H1 (cell line): Measurements from ENCODE around the gene TARBP2. TPM values are rescaled to one million over a fixed set of nuclear protein-coding genes. Genes with fewer than 3 reads are reported as not detected.

ENCODE experiments used
- CTCF ChIA-PET: fragments of 300-600 bp; sonication (Branson Sonifier 250); formaldehyde crosslinking; loops from one replicate; lab custom pipeline; 2021; ENCODE audit not compliant: partially characterized antibody; lab: Charles Lee
- POLR2A ChIA-PET: fragments of 300-600 bp; sonication (Branson Sonifier 250); formaldehyde crosslinking; loops from one replicate; lab custom pipeline; 2021; ENCODE audit warnings: inconsistent platforms; ENCODE audit not compliant: partially characterized antibody; lab: Charles Lee
- DNase-seq, 2 experiments: peaks; one replicate each; pipeline versions ENCODE4 v3.0.0 to v3.0.0-alpha.2; 2010 to 2022; ENCODE audit warnings: low spot score in 2 of 2, low read depth in 1 of 2, mixed read lengths in 1 of 2
- FAIRE-seq: peaks from 2 replicates; lab custom pipeline; 2011; peaks lifted over from hg19 to GRCh38; lab: Jason Lieb, UNC
- H2AFZ ChIP-seq: 2 replicates; pipeline ENCODE4 v1.8.1; 2012; ENCODE audit warnings: low read length, inconsistent platforms
- H2AK5ac ChIP-seq: 2 replicates; pipeline ENCODE4 v1.6.1; 2013; ENCODE audit warnings: low read depth, low read length
- H2BK120ac ChIP-seq: replicated peaks from 2 replicates; pipeline ENCODE3; 2013; ENCODE audit warnings: low read depth, low read length, inconsistent platforms
- H2BK12ac ChIP-seq: 2 replicates; pipeline ENCODE4 v1.6.1; 2013; ENCODE audit warnings: low read depth, low read length
- H2BK15ac ChIP-seq: 2 replicates; pipeline ENCODE4 v1.6.1; 2013; ENCODE audit warnings: low read length
- H2BK20ac ChIP-seq: 2 replicates; pipeline ENCODE4 v1.6.1; 2013; ENCODE audit warnings: low read length
- H2BK5ac ChIP-seq: 2 replicates; pipeline ENCODE4 v1.6.1; 2013; ENCODE audit warnings: low read depth, low read length
- H3K14ac ChIP-seq: 2 replicates; pipeline ENCODE4 v1.6.1; 2013; ENCODE audit warnings: inconsistent platforms; ENCODE audit not compliant: insufficient read length
- H3K18ac ChIP-seq: 2 replicates; pipeline ENCODE4 v1.6.1; 2013; ENCODE audit warnings: low read length; ENCODE audit errors: extremely low read depth
- H3K23ac ChIP-seq: 2 replicates; pipeline ENCODE4 v1.6.1; 2013; ENCODE audit warnings: inconsistent platforms; ENCODE audit not compliant: insufficient read length
- H3K23me2 ChIP-seq: 2 replicates; pipeline ENCODE4 v1.6.1; 2013; ENCODE audit warnings: low read depth, low read length
- H3K27ac ChIP-seq: 2 replicates; pipeline ENCODE4 v1.6.1; 2011; ENCODE audit warnings: low read depth, low read length, inconsistent platforms
- H3K27me3 ChIP-seq, 4 experiments: replicated peaks in 1 of 4; 1 replicate in 1 of 4; 2 replicates in 3 of 4; pipeline versions ENCODE4 v1.6.1 to v1.8.1; 2011 to 2013; ENCODE audit warnings: low read length in 3 of 4, mild to moderate bottlenecking in 3 of 4, inconsistent platforms in 2 of 4, mixed read lengths in 2 of 4, moderate library complexity in 1 of 4; ENCODE audit not compliant: control insufficient read depth in 3 of 4, insufficient read depth in 3 of 4; ENCODE audit errors: extremely low read depth in 1 of 4
- H3K36me3 ChIP-seq, 4 experiments: 2 replicates each; pipeline versions ENCODE4 v1.6.1 to v1.8.1; 2011 to 2013; ENCODE audit warnings: mild to moderate bottlenecking in 4 of 4, low read length in 3 of 4, moderate library complexity in 2 of 4, control low read depth in 1 of 4, inconsistent platforms in 1 of 4; ENCODE audit not compliant: insufficient read depth in 4 of 4, control insufficient read depth in 2 of 4
- H3K4ac ChIP-seq: replicated peaks from 2 replicates; pipeline ENCODE3; 2013; ENCODE audit warnings: low read length, low read depth, mixed read lengths, inconsistent platforms; ENCODE audit not compliant: insufficient read length
- H3K4me1 ChIP-seq, 4 experiments: replicated peaks in 1 of 4; 1 replicate in 1 of 4; 2 replicates in 3 of 4; pipeline versions ENCODE4 v1.6.1 to v1.8.1; 2011 to 2013; ENCODE audit warnings: low read length in 3 of 4, inconsistent platforms in 2 of 4, mixed read lengths in 1 of 4; ENCODE audit not compliant: insufficient read depth in 4 of 4, control insufficient read depth in 3 of 4
- H3K4me2 ChIP-seq, 2 experiments: 2 replicates each; pipeline versions ENCODE4 v1.6.1 to v1.8.1; 2011 to 2013; ENCODE audit warnings: low read depth in 2 of 2, low read length in 2 of 2, control low read depth in 1 of 2, inconsistent platforms in 1 of 2, mild to moderate bottlenecking in 1 of 2; ENCODE audit not compliant: insufficient read depth in 1 of 2
- H3K4me3 ChIP-seq, 4 experiments: fragments of 200-600, 300-600 bp in 1 of 4; sonication (generic), shearing (Covaris generic), sonication (Bioruptor Twin) in 1 of 4; 2 replicates each; pipeline versions ENCODE4 v1.5.1 to v1.8.1; 2011 to 2016; ENCODE audit warnings: low read length in 4 of 4, low read depth in 3 of 4, control low read depth in 2 of 4, inconsistent platforms in 2 of 4, mild to moderate bottlenecking in 2 of 4, mixed read lengths in 1 of 4, moderate library complexity in 1 of 4; ENCODE audit not compliant: insufficient read depth in 2 of 4; ENCODE audit errors: extremely low read depth in 1 of 4
- H3K56ac ChIP-seq: replicated peaks from 2 replicates; pipeline ENCODE3; 2013; ENCODE audit warnings: low read depth, mild to moderate bottlenecking, mixed read lengths, low read length, inconsistent platforms; ENCODE audit not compliant: insufficient read length
- H3K79me1 ChIP-seq: 2 replicates; pipeline ENCODE4 v1.6.1; 2013; ENCODE audit warnings: low read depth, low read length, control low read depth
- H3K79me2 ChIP-seq, 2 experiments: 2 replicates each; pipeline versions ENCODE4 v1.6.1 to v1.8.1; 2012 to 2013; ENCODE audit warnings: low read length in 2 of 2, mild to moderate bottlenecking in 2 of 2, inconsistent platforms in 1 of 2; ENCODE audit not compliant: insufficient read depth in 2 of 2, control insufficient read depth in 1 of 2
- H3K9ac ChIP-seq, 4 experiments: replicated peaks in 1 of 4; 1 replicate in 1 of 4; 2 replicates in 3 of 4; pipeline versions ENCODE4 v1.6.1 to v1.8.1; 2011 to 2013; ENCODE audit warnings: low read depth in 3 of 4, low read length in 3 of 4, control low read depth in 2 of 4, mild to moderate bottlenecking in 2 of 4, moderate library complexity in 2 of 4, inconsistent platforms in 1 of 4; ENCODE audit errors: extremely low read depth in 1 of 4
- H3K9me3 ChIP-seq, 2 experiments: 2 replicates each; pipeline versions ENCODE4 v1.6.1 to v1.8.1; 2012 to 2013; ENCODE audit warnings: mild to moderate bottlenecking in 2 of 2, moderate library complexity in 2 of 2, control low read depth in 1 of 2, inconsistent platforms in 1 of 2, low read depth in 1 of 2, low read length in 1 of 2, mixed read lengths in 1 of 2; ENCODE audit not compliant: insufficient read depth in 2 of 2
- H4K20me1 ChIP-seq, 2 experiments: replicated peaks in 1 of 2; 2 replicates each; pipeline versions ENCODE3 to v1.8.1; 2011 to 2013; ENCODE audit warnings: inconsistent platforms in 2 of 2, low read length in 2 of 2, mild to moderate bottlenecking in 1 of 2; ENCODE audit not compliant: insufficient read depth in 2 of 2, control insufficient read depth in 1 of 2
- H4K5ac ChIP-seq: 2 replicates; pipeline ENCODE4 v1.6.1; 2013; ENCODE audit warnings: low read length, low read depth, mixed read lengths, inconsistent platforms; ENCODE audit not compliant: insufficient read length
- H4K8ac ChIP-seq: 2 replicates; pipeline ENCODE4 v1.8.0; 2013; ENCODE audit warnings: mild to moderate bottlenecking, moderate library complexity, low read length, inconsistent platforms; ENCODE audit not compliant: insufficient read depth; ENCODE audit errors: extremely low read depth
- H4K91ac ChIP-seq: replicated peaks from 2 replicates; pipeline ENCODE3; 2013; ENCODE audit warnings: low read length, mixed read lengths, inconsistent platforms; ENCODE audit not compliant: insufficient read length
- MAFK ChIP-seq: IDR thresholded peaks from 2 replicates; pipeline ENCODE4 v1.6.1; 2012; ENCODE audit warnings: low read depth, mild to moderate bottlenecking, improper control_type of control experiment, low read length
- SP4 ChIP-seq: IDR thresholded peaks from 2 replicates; pipeline ENCODE4 v1.6.1; 2012; ENCODE audit warnings: low read length, inconsistent platforms
- WGBS, 2 experiments: shearing (Covaris generic) in 1 of 2; methylation state at CpG; one replicate each; pipeline versions ENCODE4 v1.1.6 to v1.1.7; 2013 to 2015; ENCODE audit warnings: low lambda C conversion rate in 2 of 2, mixed read lengths in 2 of 2, inconsistent platforms in 1 of 2, low coverage in 1 of 2, missing lambda C conversion rate in 1 of 2; ENCODE audit not compliant: insufficient replicate concordance in 2 of 2, insufficient coverage in 1 of 2, insufficient read length in 1 of 2; ENCODE audit errors: extremely low coverage in 1 of 2, missing lambda C conversion rate in 1 of 2; 5-methylcytosine and 5-hydroxymethylcytosine counted together
- polyA plus RNA-seq, 7 experiments: library from polyadenylated mRNA; depleted of rRNA in 3 of 7; stranded (reverse) in 5 of 7; unstranded in 2 of 7; fragments of >200 nt in 5 of 7; fragments of 200-250 nt in 2 of 7; gene quantifications; 1 replicate in 5 of 7; 2 replicates in 1 of 7; 4 replicates in 1 of 7; pipeline versions ENCODE4 v1.2.1 to v1.2.3, GENCODE V29; 2011 to 2013; ENCODE audit warnings: missing spikeins in 2 of 7, mixed read lengths in 2 of 7
- total RNA-seq: library from RNA; stranded (reverse); fragmentation: NEBNext Ultra II Directional; extraction: Animal tissue kit (Norgen Biotek cat#: 25700); gene quantifications from 2 replicates; pipeline ENCODE4 v1.2.1, GENCODE V29; 2021

Gene TARBP2
- total and polyA plus RNA-seq, 2 of the 8 experiments (the other 6 are each of a cell fraction or from before 2014, with no cell fraction given) = 69.9 to 122 TPM

DNA sequence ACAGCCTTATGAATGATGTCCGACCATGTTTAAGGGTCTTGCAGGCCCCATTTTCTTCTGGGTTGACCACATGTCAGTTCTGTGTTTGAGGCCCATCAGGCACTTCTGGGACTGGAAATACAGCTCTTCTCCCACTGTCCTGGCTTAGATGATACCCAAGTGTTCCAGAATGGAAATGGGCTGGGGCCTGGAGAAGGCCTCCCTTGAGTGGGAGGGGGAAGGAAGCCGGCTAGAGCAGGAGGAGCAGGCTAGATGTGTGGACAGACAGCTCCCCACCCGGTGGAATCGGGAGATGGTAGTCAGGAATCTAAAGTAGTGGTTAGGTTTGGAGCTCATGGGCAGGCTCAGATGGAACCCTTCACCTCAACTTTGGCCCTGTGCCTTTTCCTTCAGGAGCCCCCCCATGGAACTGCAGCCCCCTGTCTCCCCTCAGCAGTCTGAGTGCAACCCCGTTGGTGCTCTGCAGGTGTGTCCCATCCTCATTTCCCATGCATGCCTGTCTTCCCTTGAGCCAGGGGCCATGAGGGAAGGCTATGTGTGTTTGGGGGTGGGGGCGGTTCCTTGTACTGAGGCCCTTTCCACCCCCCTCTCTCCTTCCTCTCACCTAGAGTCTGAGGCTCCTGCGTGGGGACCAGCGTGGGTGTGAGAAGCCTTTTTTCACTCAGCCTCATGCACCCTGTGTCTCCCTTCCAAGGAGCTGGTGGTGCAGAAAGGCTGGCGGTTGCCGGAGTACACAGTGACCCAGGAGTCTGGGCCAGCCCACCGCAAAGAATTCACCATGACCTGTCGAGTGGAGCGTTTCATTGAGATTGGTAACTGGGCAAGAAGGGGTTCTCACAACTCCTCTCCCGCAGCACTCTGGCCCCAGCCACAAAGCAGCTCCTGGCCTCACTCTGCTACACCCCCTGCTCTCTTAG lies 3.2 kb downstream of the TARBP2 start:
- peaks cover 14% of the 10 kb centered on the region for H3K23me2 ChIP-seq
- no peak overlapping the region for H3K18ac ChIP-seq
- CTCF ChIA-PET = interaction anchor here (0.6 to 3.9 kb wide), 9 partner anchors 8 to 183 kb away, joined by 3 to 20 read pairs (median 3); partner anchors contain the start of gene AAAS
- no peak for DNase-seq
- H4K20me1 ChIP-seq = peaks cover 0 to 4% of the 10 kb centered on the region in 2 experiments
- no peak overlapping the region for H3K23ac ChIP-seq
- no peaks in the 10 kb centered on the region for H3K9me3 ChIP-seq
- H2AK5ac ChIP-seq = no peak overlapping the region
- WGBS, 2 experiments = 91% methylated on average over 14 of the region's 14 CpGs; no CpG with 5 or more reads in 1 of the 2 experiments
- POLR2A ChIA-PET = interaction anchor here (0.7 to 67.0 kb wide), 5 partner anchors 11 to 185 kb away, joined by 3 to 3397 read pairs (median 3); partner anchors contain the start of genes PCBP2 and PRR13
- no peak overlapping the region for H2BK12ac ChIP-seq
- no peak overlapping the region for H3K56ac ChIP-seq
- no peak overlapping the region for H3K4me3 ChIP-seq
- peaks cover 9 to 23% (median 14%) of the 10 kb centered on the region in 4 experiments; a peak in 7 of 8 replicates for H3K36me3 ChIP-seq
- H3K4me1 ChIP-seq = peaks cover 0 to 15% (median 10%) of the 10 kb centered on the region in 4 experiments; a peak in 6 of 7 replicates
- TF ChIP-seq SP4 (no peak), MAFK (no peak)
- TF ChIP-seq, all 59 proteins: peak for 0
- H2BK120ac ChIP-seq = no peak overlapping the region
- H2BK15ac ChIP-seq = no peak overlapping the region
- no peak overlapping the region for H2BK5ac ChIP-seq
- H4K5ac ChIP-seq = no peak overlapping the region
- peaks cover 0 to 12% of the 10 kb centered on the region in 2 experiments; a peak in 2 of 4 replicates for H3K79me2 ChIP-seq
- no peak overlapping the region for H4K8ac ChIP-seq
- H3K79me1 ChIP-seq = peaks cover 8% of the 10 kb centered on the region
- no peaks in the 10 kb centered on the region for H3K27me3 ChIP-seq
- no peak overlapping the region for H3K4me2 ChIP-seq
- no peak overlapping the region; a peak in 1 of 7 replicates for H3K9ac ChIP-seq
- H3K4ac ChIP-seq = no peak overlapping the region
- no peak overlapping the region for H4K91ac ChIP-seq
- no peak overlapping the region for H2BK20ac ChIP-seq
- no peak overlapping the region for H3K27ac ChIP-seq
- FAIRE-seq = no peak
- no peak overlapping the region for H3K14ac ChIP-seq
- H2AFZ ChIP-seq = no peak overlapping the region
